ENCODE measurements around the gene JARID2.

JARID2 gene

GRCh38 chr6:15491986-15492269 lies 246.1 kb downstream of the JARID2 start:
- DNase-seq = no peak
- H3K27ac ChIP-seq (ENCODE audit: low read length) = no peak overlapping the region
- no peak overlapping the region for H3K4me2 ChIP-seq (ENCODE audit: low read depth, low read length)
- H2AFZ ChIP-seq (ENCODE audit: low read length) = no peak overlapping the region
- H3K9me3 ChIP-seq (replicated peaks; ENCODE audit: insufficient read depth, low read length) = no peaks in the 10 kb centered on the region
- no peaks in the 10 kb centered on the region for H3K4me1 ChIP-seq (ENCODE audit: low read length)
- H3K79me2 ChIP-seq (ENCODE audit: low read length) = no peaks in the 10 kb centered on the region; the same call in 1 of the 2 replicates
- H3K9ac ChIP-seq (ENCODE audit: low read length) = no peak overlapping the region
- no peaks in the 10 kb centered on the region for H3K27me3 ChIP-seq (replicated peaks; ENCODE audit: insufficient read depth, low read length)
- TF ChIP-seq CTCF (IDR thresholded peaks at IDR 0.05; ENCODE audit: low read length) = no peak
- TF ChIP-seq EZH2phosphoT487 (IDR thresholded peaks at IDR 0.05; ENCODE audit: low read length) = no peak
- no peaks in the 10 kb centered on the region for H3F3A ChIP-seq (ENCODE audit: insufficient read depth, low read length)
- no peaks in the 10 kb centered on the region for H3K9me2 ChIP-seq (replicated peaks; ENCODE audit: insufficient read depth, low read length)
- no peaks in the 10 kb centered on the region for H3K36me3 ChIP-seq (replicated peaks; ENCODE audit: insufficient read depth, low read length)
- H4K20me1 ChIP-seq (ENCODE audit: insufficient read depth, low read length) = no peaks in the 10 kb centered on the region
- no peak overlapping the region for H3K4me3 ChIP-seq (ENCODE audit: low read length)

GRCh38 chr6:15493437-15494168 lies 247.7 kb downstream of the JARID2 start:
- H3K36me3 ChIP-seq (replicated peaks; ENCODE audit: insufficient read depth, low read length) = no peaks in the 10 kb centered on the region
- H3K27me3 ChIP-seq (replicated peaks; ENCODE audit: insufficient read depth, low read length) = no peaks in the 10 kb centered on the region
- H3K4me3 ChIP-seq (ENCODE audit: low read length) = no peak overlapping the region
- H4K20me1 ChIP-seq (ENCODE audit: insufficient read depth, low read length) = no peaks in the 10 kb centered on the region
- no peaks in the 10 kb centered on the region for H3K4me1 ChIP-seq (ENCODE audit: low read length)
- H3K9me3 ChIP-seq (replicated peaks; ENCODE audit: insufficient read depth, low read length) = no peaks in the 10 kb centered on the region
- no peaks in the 10 kb centered on the region for H3F3A ChIP-seq (ENCODE audit: insufficient read depth, low read length)
- no peaks in the 10 kb centered on the region for H3K9me2 ChIP-seq (replicated peaks; ENCODE audit: insufficient read depth, low read length)
- TF ChIP-seq EZH2phosphoT487 (IDR thresholded peaks at IDR 0.05; ENCODE audit: low read length) (no peak), EZH2 (optimal IDR thresholded peaks at IDR 0.05; ENCODE audit: low read depth, low read length) (no peak), CTCF (IDR thresholded peaks at IDR 0.05; ENCODE audit: low read length) (no peak)
- no peak overlapping the region for H3K27ac ChIP-seq (ENCODE audit: low read length)
- no peak for DNase-seq
- no peaks in the 10 kb centered on the region; the same call in 1 of the 2 replicates for H3K79me2 ChIP-seq (ENCODE audit: low read length)
- H3K4me2 ChIP-seq (ENCODE audit: low read depth, low read length) = no peak overlapping the region
- H2AFZ ChIP-seq (ENCODE audit: low read length) = no peak overlapping the region
- no peak overlapping the region for H3K9ac ChIP-seq (ENCODE audit: low read length)

GRCh38 chr6:15495375-15495901 lies 249.6 kb downstream of the JARID2 start:
- no peaks in the 10 kb centered on the region; the same call in 1 of the 2 replicates for H3K79me2 ChIP-seq (ENCODE audit: low read length)
- no peak overlapping the region for H3K27ac ChIP-seq (ENCODE audit: low read length)
- no peak overlapping the region for H3K4me2 ChIP-seq (ENCODE audit: low read depth, low read length)
- TF ChIP-seq EZH2 (optimal IDR thresholded peaks at IDR 0.05; ENCODE audit: low read depth, low read length) = no peak
- TF ChIP-seq CTCF (IDR thresholded peaks at IDR 0.05; ENCODE audit: low read length) = no peak
- TF ChIP-seq EZH2phosphoT487 (IDR thresholded peaks at IDR 0.05; ENCODE audit: low read length) = no peak
- no peak overlapping the region for H2AFZ ChIP-seq (ENCODE audit: low read length)
- DNase-seq = no peak
- no peaks in the 10 kb centered on the region for H3F3A ChIP-seq (ENCODE audit: insufficient read depth, low read length)
- no peaks in the 10 kb centered on the region for H3K36me3 ChIP-seq (replicated peaks; ENCODE audit: insufficient read depth, low read length)
- no peaks in the 10 kb centered on the region for H3K9me2 ChIP-seq (replicated peaks; ENCODE audit: insufficient read depth, low read length)
- no peaks in the 10 kb centered on the region for H4K20me1 ChIP-seq (ENCODE audit: insufficient read depth, low read length)
- no peak overlapping the region for H3K9ac ChIP-seq (ENCODE audit: low read length)
- no peaks in the 10 kb centered on the region for H3K4me1 ChIP-seq (ENCODE audit: low read length)
- no peaks in the 10 kb centered on the region for H3K9me3 ChIP-seq (replicated peaks; ENCODE audit: insufficient read depth, low read length)
- no peaks in the 10 kb centered on the region for H3K27me3 ChIP-seq (replicated peaks; ENCODE audit: insufficient read depth, low read length)
- no peak overlapping the region for H3K4me3 ChIP-seq (ENCODE audit: low read length)
